ENCODE results near the gene PHF2.

- no peak for TF ChIP-seq CTCF (IDR thresholded peaks at IDR 0.05)
- no peak for TF ChIP-seq POLR2A (IDR thresholded peaks at IDR 0.05)
These were observed 19.1 kb downstream of the PHF2 start for GRCh38 chr9:93595461-93595860.

Measured in thyroid gland (tissue), 4 donors.